ENCODE measurements around the gene MERTK.
A peak's percentile ranks its signal among the peaks of the same experiment; 100 is the strongest.
"Not testable (repeated sequence)": the region's sequence is repeated elsewhere in the genome, so short reads cannot be mapped to it uniquely, and the experiment has no call there.

MERTK gene

DNA sequence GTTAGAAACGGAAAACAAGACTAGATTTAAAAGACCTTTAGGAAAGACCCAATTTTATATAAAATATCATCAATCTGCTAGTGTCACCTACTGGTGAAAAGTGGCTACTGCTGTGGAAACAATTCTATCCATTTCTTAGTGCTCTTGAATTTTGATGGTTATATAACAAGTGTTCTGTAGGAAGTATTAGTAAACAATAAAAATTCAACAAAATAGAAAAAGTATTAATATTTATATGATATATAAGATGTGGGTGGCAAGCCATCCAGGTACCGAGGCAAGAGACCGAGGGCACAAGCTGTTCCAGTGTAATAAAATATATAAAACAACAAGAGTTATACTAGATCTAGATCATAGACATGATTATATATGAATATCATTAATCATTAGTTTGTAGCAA, 150.5 kb downstream of the MERTK start:
- no peak for DNase-seq

DNA sequence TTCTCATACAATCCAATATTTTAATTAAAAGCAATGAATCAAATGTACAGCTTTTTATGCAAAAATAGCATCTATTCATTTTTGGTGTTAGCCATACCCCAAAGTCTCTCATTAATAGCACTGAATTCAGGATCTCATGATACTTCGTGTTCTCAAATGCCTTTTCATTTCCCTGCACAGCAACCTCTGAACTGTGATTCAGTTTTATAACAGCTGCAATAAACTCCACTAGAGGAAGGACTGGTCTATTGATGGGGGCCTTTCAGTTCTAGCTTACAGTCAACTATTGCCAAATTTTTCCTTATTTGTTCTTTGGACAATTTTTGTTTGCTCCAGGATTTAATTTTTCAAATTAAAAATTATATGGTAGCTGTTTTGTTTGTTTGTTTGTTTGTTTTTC, 151.9 kb downstream of the MERTK start:
- no peak for DNase-seq

DNA sequence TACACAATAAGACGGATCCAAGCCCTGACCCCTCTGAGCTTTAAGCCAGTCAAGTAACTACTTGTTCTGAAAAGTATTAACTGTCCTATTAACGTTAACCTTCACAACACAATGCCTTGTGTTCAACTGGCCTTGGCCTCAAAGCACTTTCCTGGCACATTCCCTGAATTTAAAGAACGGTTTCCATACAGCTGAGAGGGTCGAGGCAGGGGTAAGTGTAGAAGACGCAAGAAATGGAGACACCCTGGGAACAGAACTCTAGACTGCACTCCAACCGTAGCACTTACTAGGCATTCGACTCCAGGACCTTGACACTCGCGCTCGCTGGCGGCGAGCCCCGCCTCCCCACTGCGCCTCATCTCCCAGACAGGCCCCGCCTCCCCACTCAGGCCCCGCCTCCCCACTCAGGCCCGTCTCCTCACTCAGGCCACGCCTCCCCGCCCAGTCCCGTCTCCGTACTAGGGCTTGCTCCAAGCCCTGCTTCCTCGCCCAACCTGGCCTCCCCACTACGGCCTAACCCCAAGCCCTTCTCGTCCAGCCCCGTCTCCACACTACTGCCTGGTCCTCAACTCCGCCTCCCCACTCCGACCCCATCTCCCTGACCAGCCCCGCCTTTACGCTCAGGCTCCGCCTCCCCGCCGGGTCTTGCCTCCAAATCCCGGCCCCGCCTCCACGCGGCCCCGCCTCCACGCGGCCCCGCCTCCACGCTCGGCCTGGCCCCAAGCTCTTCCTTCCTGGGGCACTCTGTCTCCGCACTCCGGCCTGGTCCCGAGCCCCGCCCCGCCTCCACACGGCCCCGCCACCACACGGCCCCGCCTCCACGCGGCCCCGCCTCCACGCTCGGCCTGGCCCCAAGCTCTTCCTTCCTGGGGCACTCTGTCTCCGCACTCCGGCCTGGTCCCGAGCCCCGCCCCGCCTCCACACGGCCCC, 155.8 kb downstream of the MERTK start:
- DNase-seq: peak; percentile 98

- DNase-seq: peak; percentile 99
Measured at GRCh38 chr2:112054847-112055729, 156.7 kb downstream of the MERTK start, which contains the start of gene TMEM87B. Gene TMEM87B (plus strand): TSS chr2:112055269. CDS start chr2:112055592, 323 bp downstream.

- peak; percentile 73 for DNase-seq
Measured at GRCh38 chr2:112055730-112056625, 157.6 kb downstream of the MERTK start.

- no peak for DNase-seq
Measured at GRCh38 chr2:112056626-112056987, 158.2 kb downstream of the MERTK start.

- no peak for DNase-seq
Measured at GRCh38 chr2:112059671-112060070, 161.3 kb downstream of the MERTK start.

- DNase-seq: no peak
Measured at GRCh38 chr2:112061299-112061698, 162.9 kb downstream of the MERTK start.

DNA sequence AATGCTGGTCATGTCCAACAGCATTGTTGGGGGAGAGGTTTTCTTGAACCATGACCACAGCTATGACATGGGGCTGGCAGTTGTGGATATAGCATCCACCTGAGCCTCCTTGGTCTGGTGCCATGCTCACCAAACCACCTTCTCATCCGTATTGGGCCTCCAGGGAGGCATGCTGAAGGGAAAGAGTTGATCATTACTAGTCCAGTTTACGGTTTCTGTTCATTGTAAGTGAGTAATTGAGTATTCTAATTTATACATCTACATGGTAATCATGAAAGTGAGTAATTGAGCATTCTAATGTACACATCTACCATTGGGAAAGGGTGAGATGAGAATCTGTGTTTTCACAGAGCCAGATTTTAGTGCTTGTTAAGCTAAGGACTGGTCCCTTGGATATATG, 163.4 kb downstream of the MERTK start:
- no peak for DNase-seq

DNA sequence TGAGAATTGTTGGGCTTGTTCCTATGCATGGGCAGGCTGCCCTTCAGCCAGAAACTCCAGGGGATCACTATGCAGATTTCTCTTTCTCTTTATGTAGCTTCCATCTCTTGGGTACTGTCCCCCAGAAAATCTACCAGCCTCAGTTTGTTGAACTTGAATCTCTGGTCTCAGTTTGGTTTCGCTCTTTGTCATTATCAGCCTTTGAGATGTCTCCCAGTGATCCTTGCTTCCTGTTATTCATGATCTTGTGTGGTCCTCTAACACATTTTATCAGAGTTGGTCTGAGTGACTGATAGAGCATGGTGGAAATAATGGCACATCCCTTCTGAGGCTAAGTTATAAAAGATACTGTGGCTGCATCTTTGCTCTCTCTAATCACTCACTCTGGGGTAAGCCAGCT, 164.5 kb downstream of the MERTK start:
- DNase-seq: no peak

DNA sequence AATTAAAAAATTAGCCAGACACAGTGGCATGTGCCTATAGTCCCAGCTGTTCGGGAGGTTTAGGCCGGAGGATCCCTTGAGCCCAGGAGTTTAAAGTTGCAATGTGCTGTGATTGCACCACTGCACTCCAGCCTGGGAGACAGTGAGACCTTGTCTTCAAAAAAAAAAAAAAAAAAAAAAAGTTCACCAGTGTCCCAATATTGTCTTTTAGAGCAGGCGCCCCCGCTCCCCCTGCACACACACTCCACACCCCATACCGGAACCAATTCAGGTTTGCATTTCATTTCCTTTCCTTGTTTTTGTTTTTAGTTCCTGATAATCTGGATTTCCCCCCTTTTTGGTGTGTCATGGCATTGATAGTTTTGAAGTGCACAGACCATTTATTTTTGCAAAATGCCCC, 167.1 kb downstream of the MERTK start:
- DNase-seq: no peak

GRCh38 chr2:112065966-112066365, 167.6 kb downstream of the MERTK start:
- no peak for DNase-seq

GRCh38 chr2:112069794-112070193, 171.4 kb downstream of the MERTK start:
- not testable (repeated sequence) for DNase-seq

- no peak for DNase-seq
Measured at GRCh38 chr2:112073875-112074274, 175.5 kb downstream of the MERTK start.

DNA sequence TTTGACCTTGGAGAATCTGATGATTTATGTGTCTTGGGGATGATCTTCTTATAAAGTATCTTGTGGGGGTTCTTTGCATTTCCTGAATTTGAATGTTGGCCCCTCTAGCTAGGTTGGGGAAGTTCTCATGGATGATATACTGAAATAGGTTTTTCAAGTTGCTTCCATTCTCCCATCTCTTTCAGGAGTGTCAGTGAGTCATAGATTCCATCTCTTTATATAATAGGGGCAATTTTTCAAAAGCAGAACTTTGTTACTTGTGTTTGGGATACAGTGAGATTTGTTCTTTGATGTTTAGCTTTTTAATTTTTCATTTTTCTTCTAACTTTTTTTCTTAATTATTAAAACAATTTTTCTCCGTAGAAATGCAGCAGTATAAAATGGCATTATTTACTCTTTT, 176.1 kb downstream of the MERTK start:
- no peak for DNase-seq

- no peak for DNase-seq
Measured at GRCh38 chr2:112075490-112076260, 177.3 kb downstream of the MERTK start.

GRCh38 chr2:112077814-112078213, 179.4 kb downstream of the MERTK start:
- no peak for DNase-seq

Measured in activated effector memory CD4-positive, alpha-beta T cell treated with anti-CD3 and anti-CD28 coated beads, Interleukin-2, amount 50 U/mL, for 16 hours (primary cell).